ENCODE data around the gene HS6ST3.
"Not testable (repeated sequence)": the region's sequence is repeated elsewhere in the genome, so short reads cannot be mapped to it uniquely, and the experiment has no call there.

HS6ST3 gene

GRCh38 chr13:96734499-96734898 lies 644.6 kb downstream of the HS6ST3 start:
- Mint-ChIP-seq H3K4me1 (no peaks in the 10 kb centered on the region), H3K27me3 (no peaks in the 10 kb centered on the region), H3K36me3 (no peaks in the 10 kb centered on the region), H3K9me3 (peaks cover 12% of the 10 kb centered on the region), H3K4me3 (no peak overlapping the region), H3K27ac (no peak overlapping the region)
- ATAC-seq, result no peak

GRCh38 chr13:96741779-96742178 lies 651.9 kb downstream of the HS6ST3 start:
- Mint-ChIP-seq H3K9me3 (peaks cover 3% of the 10 kb centered on the region), H3K27ac (no peak overlapping the region), H3K36me3 (no peaks in the 10 kb centered on the region), H3K4me3 (no peak overlapping the region), H3K4me1 (no peaks in the 10 kb centered on the region), H3K27me3 (no peaks in the 10 kb centered on the region)
- ATAC-seq, result no peak

- H3K36me3 Mint-ChIP-seq, result no peaks in the 10 kb centered on the region
Observed at GRCh38 chr13:96743296-96744089, 653.6 kb downstream of the HS6ST3 start.

GRCh38 chr13:96744367-96745331 lies 654.7 kb downstream of the HS6ST3 start:
- no peak overlapping the region for H3K4me3 Mint-ChIP-seq

More at GRCh38 chr13:96743296-96744089, 653.6 kb downstream of the HS6ST3 start:
- H3K4me1 Mint-ChIP-seq, result no peaks in the 10 kb centered on the region
- ATAC-seq, result no peak
- no peak overlapping the region for H3K27ac Mint-ChIP-seq
- no peak overlapping the region for H3K4me3 Mint-ChIP-seq
- peaks cover 3% of the 10 kb centered on the region for H3K9me3 Mint-ChIP-seq
- no peaks in the 10 kb centered on the region for H3K27me3 Mint-ChIP-seq

GRCh38 chr13:96746886-96747285 lies 657.0 kb downstream of the HS6ST3 start:
- no peak for ATAC-seq
- Mint-ChIP-seq H3K36me3 (no peaks in the 10 kb centered on the region), H3K9me3 (peaks cover 3% of the 10 kb centered on the region), H3K27me3 (no peaks in the 10 kb centered on the region), H3K4me1 (no peaks in the 10 kb centered on the region), H3K4me3 (no peak overlapping the region), H3K27ac (no peak overlapping the region)

More at GRCh38 chr13:96744367-96745331, 654.7 kb downstream of the HS6ST3 start:
- Mint-ChIP-seq H3K9me3 (peaks cover 3% of the 10 kb centered on the region), H3K36me3 (no peaks in the 10 kb centered on the region), H3K27me3 (no peaks in the 10 kb centered on the region), H3K4me1 (no peaks in the 10 kb centered on the region), H3K27ac (no peak overlapping the region)
- no peak for ATAC-seq

- ATAC-seq, result no peak
- Mint-ChIP-seq H3K9me3 (peaks cover 3% of the 10 kb centered on the region), H3K4me1 (no peaks in the 10 kb centered on the region), H3K4me3 (no peak overlapping the region), H3K27ac (no peak overlapping the region), H3K36me3 (no peaks in the 10 kb centered on the region), H3K27me3 (no peaks in the 10 kb centered on the region)
Observed at GRCh38 chr13:96749825-96750224, 659.9 kb downstream of the HS6ST3 start.

- no peaks in the 10 kb centered on the region for H3K36me3 Mint-ChIP-seq
- H3K9me3 Mint-ChIP-seq, result no peaks in the 10 kb centered on the region
- no peaks in the 10 kb centered on the region for H3K4me1 Mint-ChIP-seq
- no peak overlapping the region for H3K27ac Mint-ChIP-seq
- H3K27me3 Mint-ChIP-seq, result no peaks in the 10 kb centered on the region
- no peak for ATAC-seq
- no peak overlapping the region for H3K4me3 Mint-ChIP-seq
Observed at GRCh38 chr13:96751089-96751488, 661.2 kb downstream of the HS6ST3 start.

- H3K4me3 Mint-ChIP-seq, result no peak overlapping the region
- no peaks in the 10 kb centered on the region for H3K4me1 Mint-ChIP-seq
- ATAC-seq, result no peak
- H3K27ac Mint-ChIP-seq, result no peak overlapping the region
- peaks cover 8% of the 10 kb centered on the region for H3K9me3 Mint-ChIP-seq
- H3K27me3 Mint-ChIP-seq, result no peaks in the 10 kb centered on the region
- no peaks in the 10 kb centered on the region for H3K36me3 Mint-ChIP-seq
Observed at GRCh38 chr13:96762876-96763275, 673.0 kb downstream of the HS6ST3 start.

GRCh38 chr13:96766306-96766705 lies 676.4 kb downstream of the HS6ST3 start:
- no peak overlapping the region for H3K4me3 Mint-ChIP-seq
- no peaks in the 10 kb centered on the region for H3K4me1 Mint-ChIP-seq
- ATAC-seq, result no peak
- H3K27ac Mint-ChIP-seq, result no peak overlapping the region
- no peaks in the 10 kb centered on the region for H3K36me3 Mint-ChIP-seq
- no peaks in the 10 kb centered on the region for H3K27me3 Mint-ChIP-seq
- H3K9me3 Mint-ChIP-seq, result peaks cover 8% of the 10 kb centered on the region

GRCh38 chr13:96768524-96768923 lies 678.6 kb downstream of the HS6ST3 start:
- no peak for ATAC-seq
- H3K4me3 Mint-ChIP-seq, result no peak overlapping the region
- H3K4me1 Mint-ChIP-seq, result no peaks in the 10 kb centered on the region
- no peaks in the 10 kb centered on the region for H3K36me3 Mint-ChIP-seq
- no peak overlapping the region for H3K27ac Mint-ChIP-seq
- H3K9me3 Mint-ChIP-seq, result peaks cover 3% of the 10 kb centered on the region
- no peaks in the 10 kb centered on the region for H3K27me3 Mint-ChIP-seq

- no peaks in the 10 kb centered on the region for H3K27me3 Mint-ChIP-seq
- no peak for ATAC-seq
- H3K4me3 Mint-ChIP-seq, result no peak overlapping the region
- H3K36me3 Mint-ChIP-seq, result no peaks in the 10 kb centered on the region
- peaks cover 6% of the 10 kb centered on the region for H3K9me3 Mint-ChIP-seq
- no peaks in the 10 kb centered on the region for H3K4me1 Mint-ChIP-seq
- no peak overlapping the region for H3K27ac Mint-ChIP-seq
Observed at GRCh38 chr13:96769874-96770273, 680.0 kb downstream of the HS6ST3 start.

- peaks cover 5% of the 10 kb centered on the region for H3K9me3 Mint-ChIP-seq
- no peak overlapping the region for H3K4me3 Mint-ChIP-seq
- ATAC-seq, result no peak
- H3K27me3 Mint-ChIP-seq, result no peaks in the 10 kb centered on the region
- no peaks in the 10 kb centered on the region for H3K36me3 Mint-ChIP-seq
- no peak overlapping the region for H3K27ac Mint-ChIP-seq
- H3K4me1 Mint-ChIP-seq, result no peaks in the 10 kb centered on the region
Observed at GRCh38 chr13:96771486-96772367, 681.8 kb downstream of the HS6ST3 start.

- no peak overlapping the region for H3K27ac Mint-ChIP-seq
- H3K4me3 Mint-ChIP-seq, result no peak overlapping the region
- peaks cover 7% of the 10 kb centered on the region for H3K9me3 Mint-ChIP-seq
- no peaks in the 10 kb centered on the region for H3K27me3 Mint-ChIP-seq
- no peaks in the 10 kb centered on the region for H3K36me3 Mint-ChIP-seq
- ATAC-seq, result no peak
- H3K4me1 Mint-ChIP-seq, result no peaks in the 10 kb centered on the region
Observed at GRCh38 chr13:96772426-96772825, 682.5 kb downstream of the HS6ST3 start.

GRCh38 chr13:96778302-96778701 lies 688.4 kb downstream of the HS6ST3 start:
- H3K9me3 Mint-ChIP-seq, result peaks cover 18% of the 10 kb centered on the region
- H3K36me3 Mint-ChIP-seq, H3K4me3 Mint-ChIP-seq, H3K4me1 Mint-ChIP-seq, ATAC-seq, H3K27me3 Mint-ChIP-seq, H3K27ac Mint-ChIP-seq: not testable (repeated sequence)

- Mint-ChIP-seq H3K4me3 (no peak overlapping the region), H3K4me1 (no peaks in the 10 kb centered on the region), H3K36me3 (no peaks in the 10 kb centered on the region), H3K27ac (no peak overlapping the region), H3K9me3 (peaks cover 15% of the 10 kb centered on the region), H3K27me3 (no peaks in the 10 kb centered on the region)
- no peak for ATAC-seq
Observed at GRCh38 chr13:96779691-96780090, 689.8 kb downstream of the HS6ST3 start.

All from stimulated activated memory B cell treated with anti-CD40 and anti-IgM and Interleukin-4, amounts not matched to agents 10 μg/mL and 1 μg/mL and 100 μg/mL, for 72 hours (primary cell).